Measurements from ENCODE around the gene NUBPL.

- TF ChIP-seq, protein P1, sequence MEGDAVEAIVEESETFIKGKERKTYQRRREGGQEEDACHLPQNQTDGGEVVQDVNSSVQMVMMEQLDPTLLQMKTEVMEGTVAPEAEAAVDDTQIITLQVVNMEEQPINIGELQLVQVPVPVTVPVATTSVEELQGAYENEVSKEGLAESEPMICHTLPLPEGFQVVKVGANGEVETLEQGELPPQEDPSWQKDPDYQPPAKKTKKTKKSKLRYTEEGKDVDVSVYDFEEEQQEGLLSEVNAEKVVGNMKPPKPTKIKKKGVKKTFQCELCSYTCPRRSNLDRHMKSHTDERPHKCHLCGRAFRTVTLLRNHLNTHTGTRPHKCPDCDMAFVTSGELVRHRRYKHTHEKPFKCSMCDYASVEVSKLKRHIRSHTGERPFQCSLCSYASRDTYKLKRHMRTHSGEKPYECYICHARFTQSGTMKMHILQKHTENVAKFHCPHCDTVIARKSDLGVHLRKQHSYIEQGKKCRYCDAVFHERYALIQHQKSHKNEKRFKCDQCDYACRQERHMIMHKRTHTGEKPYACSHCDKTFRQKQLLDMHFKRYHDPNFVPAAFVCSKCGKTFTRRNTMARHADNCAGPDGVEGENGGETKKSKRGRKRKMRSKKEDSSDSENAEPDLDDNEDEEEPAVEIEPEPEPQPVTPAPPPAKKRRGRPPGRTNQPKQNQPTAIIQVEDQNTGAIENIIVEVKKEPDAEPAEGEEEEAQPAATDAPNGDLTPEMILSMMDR (conservative IDR thresholded peaks at IDR 0.05; ENCODE audit: low read length): no peak
- no peak for TF ChIP-seq EZH2phosphoT487 (IDR thresholded peaks at IDR 0.05; ENCODE audit: borderline replicate concordance)
Observed at GRCh38 chr14:31898838-31899528, 337.8 kb downstream of the NUBPL start.
